ENCODE measurements around the gene INHBE.
"Not testable (repeated sequence)": the region's sequence is repeated elsewhere in the genome, so short reads cannot be mapped to it uniquely, and the experiment has no call there.

The INHBE gene

DNA sequence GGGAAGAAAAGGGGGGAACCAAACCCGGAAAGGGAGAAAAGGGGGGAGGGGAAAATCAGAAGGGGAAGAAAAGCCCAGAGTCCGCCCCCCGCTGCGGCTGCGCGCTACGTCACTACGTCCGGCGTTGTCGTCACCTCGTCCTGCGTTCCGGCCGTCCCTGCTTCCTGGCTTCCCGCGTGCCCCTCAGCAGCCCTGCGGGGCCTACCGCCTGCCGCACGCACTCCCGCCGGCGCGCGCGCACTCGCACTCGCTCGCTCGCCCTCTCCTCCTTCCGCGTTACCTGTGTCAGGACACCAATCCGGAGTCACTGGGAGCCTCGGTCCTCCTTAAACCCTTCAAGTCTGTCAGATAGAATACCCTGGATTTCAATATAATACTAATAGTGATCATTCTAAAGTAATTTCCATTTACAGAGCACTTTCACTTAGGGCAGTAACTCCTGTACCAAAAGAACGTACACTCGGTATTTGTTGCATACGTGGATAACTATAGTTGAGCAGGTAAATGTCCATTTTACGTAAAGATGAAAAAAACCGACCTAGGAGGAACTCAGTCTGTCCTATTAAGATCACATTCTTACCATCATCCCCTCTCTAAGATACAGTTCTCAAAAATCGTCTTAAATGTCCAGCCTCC is 24.1 kb upstream of the INHBE start, which contains the start of gene R3HDM2:
Gene R3HDM2 (minus strand): TSS at position 113 of the 636 bp plus-strand sequence. CDS start 120,615 bp downstream, outside the sequence.
- peak within 1 kb of the TSS; percentile 90 for H3K4me3 Mint-ChIP-seq
- ATAC-seq (ENCODE audit: low read depth) = peak; percentile 90
- peak within 1 kb of the TSS; percentile 99 for H3K27ac Mint-ChIP-seq
- peak; percentile 93 to 94 for DNase-seq (ENCODE audit: low spot score in 2 of 2)
- H3K4me1 Mint-ChIP-seq = peaks cover 21% of the 10 kb centered on the region
- no peaks in the 10 kb centered on the region for H3K36me3 Mint-ChIP-seq
- H3K9me3 Mint-ChIP-seq = no peaks in the 10 kb centered on the region
- H3K27me3 Mint-ChIP-seq = no peaks in the 10 kb centered on the region

DNA sequence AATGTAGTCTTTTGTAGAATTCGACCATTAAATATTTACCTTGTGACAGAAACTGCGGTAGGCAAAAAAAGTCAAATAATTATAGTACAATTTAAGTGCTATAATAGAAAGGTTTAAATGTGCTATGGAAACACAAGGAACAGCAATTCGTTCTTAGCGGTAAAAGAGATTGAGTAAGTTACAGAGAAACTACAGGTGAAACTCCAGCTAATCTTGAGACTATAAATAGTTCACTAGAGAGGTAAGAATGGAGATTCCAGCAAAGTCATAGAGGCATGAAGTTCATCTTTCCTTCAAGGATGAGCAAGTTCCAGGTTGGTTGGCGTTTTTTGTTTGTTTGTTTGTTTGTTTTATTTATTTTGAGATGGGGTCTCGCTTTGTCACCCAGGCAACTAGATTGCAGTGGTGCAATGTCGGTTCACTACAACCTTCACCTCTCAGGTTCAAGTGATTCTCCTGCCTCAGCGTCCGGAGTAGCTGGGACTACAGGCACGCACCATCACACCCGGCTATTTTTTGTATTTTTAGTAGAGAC is 23.4 kb upstream of the INHBE start:
- Mint-ChIP-seq H3K27me3 (no peaks in the 10 kb centered on the region), H3K4me3 (peak overlapping the region; percentile 90), H3K4me1 (peaks cover 21% of the 10 kb centered on the region), H3K9me3 (no peaks in the 10 kb centered on the region), H3K36me3 (no peaks in the 10 kb centered on the region), H3K27ac (peak overlapping the region; percentile 99)
- DNase-seq (ENCODE audit: low spot score in 2 of 2) (no peak), ATAC-seq (ENCODE audit: low read depth) (no peak)

DNA sequence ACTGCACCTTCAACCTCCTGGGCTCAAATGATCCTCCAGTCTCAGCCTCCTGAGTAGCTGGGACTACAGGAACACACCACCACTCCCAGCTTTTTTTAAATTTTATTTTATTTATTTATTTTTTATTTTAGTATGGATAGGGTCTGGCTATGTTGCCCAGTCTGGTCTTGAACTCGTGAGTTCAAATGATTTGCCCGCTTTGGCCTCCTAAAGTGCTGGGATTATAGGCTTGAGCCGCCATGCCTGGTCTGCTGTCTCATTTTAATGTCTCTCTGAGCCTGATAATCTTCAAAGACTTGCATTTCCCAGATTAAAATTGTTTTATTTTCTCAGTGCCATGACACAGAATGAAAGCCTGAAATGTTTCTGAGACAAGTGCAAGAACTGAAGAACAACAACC is 21.7 kb upstream of the INHBE start:
- Mint-ChIP-seq H3K4me1 (peaks cover 13% of the 10 kb centered on the region), H3K4me3 (no peak overlapping the region), H3K27ac (no peak overlapping the region), H3K9me3 (no peaks in the 10 kb centered on the region), H3K36me3 (no peaks in the 10 kb centered on the region), H3K27me3 (no peaks in the 10 kb centered on the region)
- ATAC-seq (ENCODE audit: low read depth) (no peak), DNase-seq (ENCODE audit: low spot score in 2 of 2) (no peak)

DNA sequence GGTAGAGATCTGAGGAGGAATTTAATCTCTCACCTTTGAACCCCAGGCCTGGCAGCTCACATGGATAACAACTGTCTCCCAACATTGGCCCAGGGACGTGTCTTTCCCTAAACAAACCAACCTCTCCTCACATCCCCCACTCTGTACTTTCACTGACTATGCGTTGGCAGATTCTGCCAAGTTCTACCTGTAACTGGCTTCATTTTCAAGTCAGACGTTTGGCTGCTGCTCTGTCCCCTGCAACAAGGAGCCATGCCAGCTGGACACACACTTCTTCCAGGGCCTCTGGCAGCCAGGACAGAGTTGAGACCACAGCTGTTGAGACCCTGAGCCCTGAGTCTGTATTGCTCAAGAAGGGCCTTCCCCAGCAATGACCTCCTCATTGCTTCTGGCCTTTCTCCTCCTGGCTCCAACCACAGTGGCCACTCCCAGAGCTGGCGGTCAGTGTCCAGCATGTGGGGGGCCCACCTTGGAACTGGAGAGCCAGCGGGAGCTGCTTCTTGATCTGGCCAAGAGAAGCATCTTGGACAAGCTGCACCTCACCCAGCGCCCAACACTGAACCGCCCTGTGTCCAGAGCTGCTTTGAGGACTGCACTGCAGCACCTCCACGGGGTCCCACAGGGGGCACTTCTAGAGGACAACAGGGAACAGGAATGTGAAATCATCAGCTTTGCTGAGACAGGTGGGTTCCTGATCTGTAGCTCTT is 20.4 kb upstream of the INHBE start, which contains the start of gene INHBC:
Gene INHBC (plus strand): TSS at position 268 of the 707 bp plus-strand sequence. CDS start 103 bp downstream, at position 371.
- Mint-ChIP-seq H3K27me3 (no peaks in the 10 kb centered on the region), H3K4me1 (peaks cover 13% of the 10 kb centered on the region), H3K36me3 (no peaks in the 10 kb centered on the region), H3K27ac (no peak within 1 kb of the TSS), H3K9me3 (no peaks in the 10 kb centered on the region), H3K4me3 (no peak within 1 kb of the TSS)
- ATAC-seq (ENCODE audit: low read depth) (no peak), DNase-seq (ENCODE audit: low spot score in 2 of 2) (no peak)

DNA sequence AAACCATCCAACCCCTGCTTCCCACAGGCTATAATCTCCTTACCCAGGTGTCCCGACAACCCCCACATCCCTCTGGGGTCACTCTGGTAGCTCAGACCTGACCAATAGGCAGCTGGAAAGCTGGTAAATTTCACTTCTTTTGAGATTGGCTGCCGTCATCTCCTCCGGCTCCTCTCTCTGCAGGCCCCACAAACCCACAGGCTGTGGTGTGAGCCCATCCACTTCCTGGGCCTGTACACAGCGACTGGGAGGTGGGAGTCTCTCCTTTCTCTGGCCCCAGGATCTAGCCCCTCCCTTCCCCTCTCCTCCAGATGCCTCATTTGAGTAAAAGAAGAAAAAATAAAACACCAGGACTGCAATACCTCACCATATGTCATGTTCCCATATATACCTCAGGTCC is 19.8 kb upstream of the INHBE start:
- Mint-ChIP-seq H3K4me1 (peaks cover 8% of the 10 kb centered on the region), H3K36me3 (no peaks in the 10 kb centered on the region), H3K27me3 (no peaks in the 10 kb centered on the region), H3K9me3 (no peaks in the 10 kb centered on the region), H3K4me3 (no peak overlapping the region), H3K27ac (no peak overlapping the region)
- ATAC-seq (ENCODE audit: low read depth) (no peak), DNase-seq (ENCODE audit: low spot score in 2 of 2) (no peak)

DNA sequence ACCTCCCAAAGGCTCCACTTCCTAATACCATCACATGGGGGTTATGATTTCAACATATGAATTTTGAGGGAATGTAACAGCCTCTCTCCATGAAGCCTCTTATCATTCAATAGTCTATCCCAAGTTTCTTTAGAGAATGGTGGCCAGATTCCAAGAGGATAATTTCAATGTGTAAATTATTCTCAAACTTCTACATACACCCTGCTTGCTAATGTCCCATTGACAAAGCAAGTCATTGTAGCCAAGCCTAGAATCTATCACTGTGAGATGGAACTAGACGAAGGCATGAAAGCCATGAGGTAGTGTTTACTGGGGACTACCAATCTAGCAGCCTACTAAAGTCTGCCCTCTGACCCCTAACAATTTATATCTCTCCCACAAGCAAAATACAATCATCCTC is 16.7 kb upstream of the INHBE start:
- DNase-seq (ENCODE audit: low spot score in 2 of 2) (no peak), ATAC-seq (ENCODE audit: low read depth) (no peak)
- Mint-ChIP-seq H3K36me3 (peaks cover 2% of the 10 kb centered on the region), H3K4me1 (no peaks in the 10 kb centered on the region), H3K27me3 (peaks cover 8% of the 10 kb centered on the region), H3K4me3 (no peak overlapping the region), H3K27ac (no peak overlapping the region), H3K9me3 (peaks cover 7% of the 10 kb centered on the region)

DNA sequence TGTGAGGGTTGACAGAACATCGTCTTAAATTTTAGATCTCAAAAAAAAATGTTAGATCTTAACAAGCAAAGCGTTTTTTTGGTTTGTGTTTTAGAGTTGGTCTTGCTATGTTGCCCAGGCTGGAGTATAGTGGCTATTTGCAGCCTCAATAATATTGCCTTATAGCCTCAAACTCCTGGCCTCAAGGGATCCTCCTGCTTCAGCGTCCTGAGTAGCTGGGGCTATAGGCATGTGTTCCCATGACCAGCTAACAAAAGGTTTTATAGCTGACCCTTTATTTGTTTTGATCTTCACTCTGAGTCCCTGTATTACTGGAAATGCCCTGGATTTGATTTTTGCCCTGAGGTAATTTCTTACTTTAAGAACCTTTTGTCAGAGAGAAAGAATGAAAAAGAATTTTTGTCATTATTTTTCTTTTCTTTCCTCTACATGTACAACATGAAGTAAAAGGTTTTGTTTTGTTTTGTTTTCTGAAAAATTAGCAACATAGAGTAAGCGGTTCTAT is 15.3 kb upstream of the INHBE start:
- no peak overlapping the region for H3K4me3 Mint-ChIP-seq
- no peak for ATAC-seq (ENCODE audit: low read depth)

DNA sequence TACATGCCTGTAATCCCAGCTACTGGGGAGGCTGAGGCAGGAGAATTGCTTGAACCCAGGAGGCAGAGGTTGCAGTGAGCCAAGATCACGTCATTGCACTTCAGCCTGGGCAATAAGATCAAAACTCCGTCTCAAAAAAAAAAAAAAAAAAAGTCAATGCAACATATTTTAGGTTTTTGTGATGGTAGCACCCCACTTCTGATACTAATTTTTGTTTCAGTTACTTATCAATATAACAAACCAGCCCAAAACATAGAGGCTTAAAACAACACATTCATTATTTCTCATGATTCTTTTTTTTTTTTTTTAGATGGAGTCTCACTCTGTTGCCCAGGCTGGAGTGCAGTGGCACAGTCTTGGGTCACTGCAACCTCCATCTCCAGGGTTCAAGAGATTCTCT is 13.7 kb upstream of the INHBE start:
- DNase-seq (ENCODE audit: low spot score in 2 of 2); H3K27ac Mint-ChIP-seq; H3K4me1 Mint-ChIP-seq; ATAC-seq (ENCODE audit: low read depth); H3K36me3 Mint-ChIP-seq; H3K27me3 Mint-ChIP-seq; H3K4me3 Mint-ChIP-seq; H3K9me3 Mint-ChIP-seq: not testable (repeated sequence)

More for the DNA sequence above, 15.3 kb upstream of the INHBE start:
- peaks cover 7% of the 10 kb centered on the region for H3K9me3 Mint-ChIP-seq
- no peak overlapping the region for H3K27ac Mint-ChIP-seq
- peaks cover 8% of the 10 kb centered on the region for H3K27me3 Mint-ChIP-seq
- no peak for DNase-seq (ENCODE audit: low spot score in 2 of 2)
- H3K36me3 Mint-ChIP-seq = peaks cover 2% of the 10 kb centered on the region
- no peaks in the 10 kb centered on the region for H3K4me1 Mint-ChIP-seq

DNA sequence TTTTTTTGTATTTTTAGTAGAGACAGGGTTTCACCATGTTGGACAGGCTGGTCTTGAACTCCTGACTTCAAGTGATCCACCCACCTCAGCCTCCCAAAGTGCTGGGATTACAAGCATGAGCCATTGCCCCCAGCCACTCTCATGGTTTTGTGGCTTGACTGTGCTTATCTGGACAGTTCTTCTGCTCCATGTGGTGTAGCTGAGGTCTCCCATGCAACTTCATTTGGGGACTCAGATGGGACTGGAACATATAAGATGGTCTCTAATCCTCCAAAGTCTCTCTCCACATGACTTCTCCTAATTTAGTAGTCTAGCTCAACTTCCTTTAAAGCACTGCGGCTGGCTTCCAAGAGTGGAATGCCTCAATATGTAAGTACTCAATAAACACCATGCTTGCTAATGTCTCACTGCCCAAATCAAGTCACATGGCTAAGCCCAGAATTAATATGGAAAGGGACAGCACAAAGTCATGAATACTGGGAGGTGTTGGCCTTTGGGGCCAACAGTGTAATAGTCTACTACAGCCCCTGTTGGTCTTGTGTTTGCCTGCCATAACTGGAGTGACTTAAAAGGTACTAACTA is 13.2 kb upstream of the INHBE start:
- peaks cover 8% of the 10 kb centered on the region for H3K27me3 Mint-ChIP-seq
- no peaks in the 10 kb centered on the region for H3K4me1 Mint-ChIP-seq
- no peak overlapping the region for H3K4me3 Mint-ChIP-seq
- H3K27ac Mint-ChIP-seq = no peak overlapping the region
- DNase-seq (ENCODE audit: low spot score in 2 of 2) = no peak
- H3K9me3 Mint-ChIP-seq = peaks cover 7% of the 10 kb centered on the region
- ATAC-seq (ENCODE audit: low read depth) = no peak
- peaks cover 2% of the 10 kb centered on the region for H3K36me3 Mint-ChIP-seq

DNA sequence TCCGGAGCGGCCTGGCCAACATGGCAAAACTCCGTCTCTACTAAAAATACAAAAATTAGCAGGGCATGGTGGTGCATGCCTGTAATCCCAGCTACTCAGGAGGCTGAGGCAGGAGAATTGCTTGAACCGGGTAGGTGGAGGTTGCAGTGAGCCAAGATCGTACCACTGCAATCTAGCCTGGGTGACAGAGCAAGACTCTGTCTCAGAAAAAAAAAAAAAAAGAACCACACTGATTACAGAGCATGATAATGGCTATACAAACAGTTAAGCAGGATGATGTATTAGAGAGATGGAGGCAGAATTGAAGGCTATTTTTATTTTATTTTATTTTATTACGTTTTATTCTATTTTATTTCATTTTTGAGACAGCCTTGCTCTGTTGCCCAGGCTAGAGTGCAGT is 10.8 kb upstream of the INHBE start:
- ATAC-seq (ENCODE audit: low read depth); H3K27ac Mint-ChIP-seq; H3K36me3 Mint-ChIP-seq; DNase-seq (ENCODE audit: low spot score in 2 of 2); H3K4me3 Mint-ChIP-seq; H3K9me3 Mint-ChIP-seq; H3K27me3 Mint-ChIP-seq; H3K4me1 Mint-ChIP-seq: not testable (repeated sequence)

DNA sequence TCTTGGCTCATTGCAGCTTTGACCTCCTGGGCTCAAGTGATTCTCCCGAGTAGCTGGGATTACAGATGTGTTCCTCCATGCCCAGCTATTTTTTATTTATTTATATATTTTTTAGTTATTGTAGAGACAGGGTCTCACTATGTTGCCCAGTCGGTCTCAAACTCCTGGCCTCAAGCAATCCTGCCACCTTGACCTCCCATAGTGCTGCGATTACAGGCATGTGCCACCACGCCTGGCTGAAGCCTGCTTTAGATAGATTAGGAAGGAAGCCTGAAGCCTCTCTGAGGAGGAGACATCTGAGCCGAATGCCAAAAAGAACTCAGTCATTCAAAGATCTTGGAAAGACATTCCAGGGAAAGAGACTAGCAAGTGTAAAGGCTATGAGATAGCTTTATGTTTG is 10.4 kb upstream of the INHBE start:
- Mint-ChIP-seq H3K27me3 (peaks cover 8% of the 10 kb centered on the region), H3K4me1 (no peaks in the 10 kb centered on the region), H3K36me3 (peaks cover 2% of the 10 kb centered on the region), H3K27ac (no peak overlapping the region), H3K4me3 (no peak overlapping the region), H3K9me3 (peaks cover 7% of the 10 kb centered on the region)
- DNase-seq (ENCODE audit: low spot score in 2 of 2) = no peak
- ATAC-seq (ENCODE audit: low read depth) = no peak

DNA sequence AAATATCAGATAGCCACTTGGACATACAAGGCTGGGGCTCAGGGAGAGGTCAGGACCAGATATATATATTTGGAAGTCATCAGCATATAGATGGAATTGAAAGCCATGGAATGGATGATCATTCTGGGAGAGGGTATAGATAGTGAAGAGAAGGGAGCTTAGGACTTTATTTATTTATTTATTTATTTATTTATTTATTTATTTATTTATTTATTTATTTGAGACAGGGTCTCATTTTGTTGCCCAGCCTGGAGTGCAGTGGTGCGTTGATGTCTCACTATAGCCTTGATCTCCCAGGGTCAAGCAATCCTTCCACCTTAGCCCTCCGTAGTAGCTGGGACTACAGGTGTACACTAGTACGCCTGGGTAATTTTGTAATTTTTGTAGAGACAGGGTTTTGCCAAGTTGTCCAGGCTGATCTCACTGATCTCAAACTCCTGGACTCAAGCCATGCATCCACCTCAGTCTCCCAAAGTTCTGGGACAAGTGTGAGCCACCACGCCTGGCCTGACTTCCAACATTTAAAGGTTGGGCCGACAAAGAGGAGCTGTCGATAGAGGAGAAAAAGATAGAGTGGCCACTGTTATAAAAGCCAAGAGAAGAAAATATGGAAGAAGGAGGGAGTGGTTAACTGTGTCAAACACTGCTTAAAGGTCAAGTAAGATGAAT is 8.7 kb upstream of the INHBE start:
- H3K27ac Mint-ChIP-seq = no peak overlapping the region
- H3K9me3 Mint-ChIP-seq = peaks cover 5% of the 10 kb centered on the region
- no peak for DNase-seq (ENCODE audit: low spot score in 2 of 2)
- H3K4me3 Mint-ChIP-seq = no peak overlapping the region
- peaks cover 2% of the 10 kb centered on the region for H3K36me3 Mint-ChIP-seq
- H3K27me3 Mint-ChIP-seq = peaks cover 4% of the 10 kb centered on the region
- no peak for ATAC-seq (ENCODE audit: low read depth)
- H3K4me1 Mint-ChIP-seq = no peaks in the 10 kb centered on the region

DNA sequence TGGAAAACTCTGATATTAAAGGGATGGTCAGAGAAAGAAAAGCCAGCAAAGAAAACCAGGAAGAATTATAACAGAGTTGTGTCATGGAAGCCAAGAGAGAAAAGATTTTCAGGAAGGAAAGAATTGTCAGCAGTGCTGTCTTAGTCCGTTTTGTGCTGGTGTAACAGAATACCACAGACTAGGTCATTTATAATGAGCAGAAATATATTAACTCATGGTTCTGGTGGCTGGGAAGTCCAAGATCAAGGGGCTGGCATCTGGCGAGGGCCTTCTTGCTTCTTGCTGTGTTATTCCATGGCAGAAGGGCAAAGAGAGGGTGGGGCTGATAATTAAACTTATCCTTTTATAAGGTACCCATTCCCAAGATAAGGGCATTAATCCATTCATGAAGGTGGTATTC is 6.4 kb upstream of the INHBE start:
- Mint-ChIP-seq H3K4me3 (no peak overlapping the region), H3K9me3 (no peaks in the 10 kb centered on the region), H3K4me1 (peaks cover 2% of the 10 kb centered on the region), H3K36me3 (no peaks in the 10 kb centered on the region), H3K27ac (no peak overlapping the region), H3K27me3 (peaks cover 1% of the 10 kb centered on the region)
- ATAC-seq (ENCODE audit: low read depth) (no peak), DNase-seq (ENCODE audit: low spot score in 2 of 2) (no peak)

DNA sequence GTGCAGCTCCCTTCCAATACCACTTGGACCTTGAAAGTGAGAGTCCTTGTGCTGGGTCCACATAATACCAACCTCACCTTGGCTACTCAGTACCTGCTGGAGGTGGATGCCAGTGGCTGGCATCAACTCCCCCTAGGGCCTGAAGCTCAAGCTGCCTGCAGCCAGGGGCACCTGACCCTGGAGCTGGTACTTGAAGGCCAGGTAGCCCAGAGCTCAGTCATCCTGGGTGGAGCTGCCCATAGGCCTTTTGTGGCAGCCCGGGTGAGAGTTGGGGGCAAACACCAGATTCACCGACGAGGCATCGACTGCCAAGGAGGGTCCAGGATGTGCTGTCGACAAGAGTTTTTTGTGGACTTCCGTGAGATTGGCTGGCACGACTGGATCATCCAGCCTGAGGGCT is 5.7 kb upstream of the INHBE start:
- H3K27me3 Mint-ChIP-seq = peaks cover 1% of the 10 kb centered on the region
- H3K36me3 Mint-ChIP-seq = no peaks in the 10 kb centered on the region
- H3K4me3 Mint-ChIP-seq = no peak overlapping the region
- ATAC-seq (ENCODE audit: low read depth) (no peak), DNase-seq (ENCODE audit: low spot score in 2 of 2) (no peak)
- no peaks in the 10 kb centered on the region for H3K9me3 Mint-ChIP-seq
- H3K4me1 Mint-ChIP-seq = peaks cover 2% of the 10 kb centered on the region
- no peak overlapping the region for H3K27ac Mint-ChIP-seq

Data from memory B cell (primary cell).